HG03442 (cell line): ENCODE measurements around the gene TUBA8.
"Not testable (repeated sequence)": the region's sequence is repeated elsewhere in the genome, so short reads cannot be mapped to it uniquely, and the experiment has no call there.

Experiments used
- ATAC-seq: cut with Tn5 transposase; IDR thresholded peaks from one replicate; pipeline ENCODE4 v1.9.1; 2021; ENCODE audit warnings: mild to moderate bottlenecking, moderate library complexity; ENCODE audit not compliant: unreplicated experiment

Gene TUBA8

DNA sequence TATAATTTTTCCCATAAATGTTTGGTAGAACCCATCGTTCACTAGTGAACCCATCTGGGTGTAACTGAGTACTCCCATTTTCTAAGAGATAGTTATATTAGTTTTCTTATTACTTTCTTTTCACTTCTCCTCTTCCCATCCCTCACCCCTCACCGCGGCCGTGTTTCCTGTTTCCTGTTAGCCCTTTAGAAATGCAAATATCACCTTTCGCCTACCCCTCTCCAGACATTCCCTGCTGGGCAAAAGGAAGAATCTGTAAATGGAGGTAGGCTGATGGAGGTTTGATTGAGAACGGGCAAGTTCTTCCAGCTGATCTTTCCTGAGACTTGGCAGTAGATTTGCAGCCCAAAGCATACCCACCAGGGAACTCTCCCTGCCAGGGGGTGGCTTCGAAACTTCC is 54.7 kb downstream of the TUBA8 start:
- ATAC-seq: not testable (repeated sequence)

DNA sequence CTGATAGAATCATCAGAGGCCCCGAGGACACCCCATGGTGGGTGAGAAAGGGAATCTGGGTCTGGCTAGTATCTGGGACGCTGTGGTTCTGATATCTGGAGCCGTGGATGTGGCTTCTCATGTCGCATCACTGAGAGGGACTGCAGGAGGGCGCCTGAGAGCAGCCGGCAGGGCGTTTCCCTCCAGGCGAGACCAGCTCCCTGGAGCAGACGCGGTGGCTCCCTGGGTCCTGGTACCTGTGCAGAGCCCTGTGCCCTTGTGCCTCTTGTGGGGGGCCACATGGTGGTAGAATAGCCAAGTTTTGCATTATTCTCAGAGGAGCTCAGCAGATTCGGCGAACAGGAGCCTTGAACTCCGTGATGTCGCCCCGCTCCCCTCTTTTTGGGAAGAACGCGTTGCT is 59.7 kb downstream of the TUBA8 start:
- ATAC-seq: not testable (repeated sequence)

DNA sequence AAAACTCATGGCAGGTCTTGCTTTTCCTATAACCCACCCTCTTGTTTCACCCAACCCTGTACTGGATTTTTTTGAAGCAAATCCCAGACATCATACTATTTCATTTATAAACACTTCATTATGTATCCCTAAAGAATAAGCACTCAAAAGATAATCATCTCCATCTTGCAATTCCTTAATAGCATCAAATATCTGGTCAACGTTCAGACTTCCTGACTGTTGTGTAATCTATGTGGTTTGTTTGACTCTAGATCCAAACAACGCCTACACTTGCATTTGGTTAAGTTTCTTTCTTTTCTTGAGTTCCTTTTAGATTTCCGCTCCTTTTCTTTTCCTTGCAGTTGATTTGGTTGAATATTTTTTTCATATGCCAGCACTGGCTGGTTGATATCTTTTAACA is 61.6 kb downstream of the TUBA8 start:
- not testable (repeated sequence) for ATAC-seq

DNA sequence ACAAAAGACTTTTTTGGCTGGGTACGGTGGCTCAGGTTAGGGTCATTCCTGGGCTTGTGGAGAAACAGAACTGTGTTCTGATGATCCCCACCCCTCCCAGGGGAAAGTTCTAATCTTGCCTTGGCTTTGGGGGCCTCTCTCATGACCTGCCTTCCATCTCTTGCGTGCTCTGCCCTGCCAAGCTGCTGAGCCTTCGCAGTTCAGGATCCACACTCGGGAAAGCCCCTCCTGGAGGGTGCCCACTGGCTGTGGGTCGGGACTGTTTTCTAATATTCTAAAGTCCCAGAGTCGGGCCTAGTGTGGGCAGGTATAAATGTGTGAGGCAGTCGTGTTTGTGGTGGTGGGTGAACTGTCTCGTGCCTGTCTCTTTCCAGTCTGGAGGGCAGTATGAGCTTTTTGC is 62.2 kb downstream of the TUBA8 start:
- not testable (repeated sequence) for ATAC-seq

DNA sequence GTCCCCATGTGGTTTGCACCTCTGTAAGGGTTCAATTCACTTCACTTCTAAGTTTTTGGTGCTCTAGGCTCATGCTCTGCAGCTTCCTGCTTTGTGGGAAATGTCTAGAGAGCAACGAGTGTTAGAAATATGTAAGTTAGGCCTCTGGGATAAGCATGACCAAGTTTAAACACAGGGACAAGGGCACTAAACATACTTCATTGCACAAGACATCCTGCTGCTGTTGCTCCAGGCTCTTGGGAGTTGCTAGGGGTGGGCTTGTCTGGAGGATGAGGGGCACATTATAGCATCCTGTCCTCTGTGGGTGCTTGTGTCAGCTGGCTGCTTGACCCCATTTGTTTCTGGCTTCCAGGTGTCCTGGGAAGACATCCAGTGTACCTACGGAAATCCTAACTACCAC is 62.8 kb downstream of the TUBA8 start:
- ATAC-seq: not testable (repeated sequence)
